Prostate gland (tissue), 2 donors: ENCODE measurements around the gene MUC6.

ENCODE experiments used
- CTCF ChIP-seq, 4 experiments: fragments of 200-600 bp in 2 of 4; fragments of 450-650 bp in 2 of 4; sonication (generic) in 2 of 4; IDR thresholded peaks; 1 replicate in 3 of 4; 2 replicates in 1 of 4; pipeline ENCODE4 v1.5.1; 2016 to 2019; ENCODE audit warnings: antibody characterized with exemption in 4 of 4, mild to moderate bottlenecking in 2 of 4, moderate library complexity in 2 of 4
- POLR2A ChIP-seq: fragments of 450-650 bp; IDR thresholded peaks from one replicate; pipeline ENCODE4 v1.6.1; 2016; ENCODE audit warnings: antibody characterized with exemption, mild to moderate bottlenecking
- POLR2AphosphoS5 ChIP-seq: sonication (generic); formaldehyde crosslinking; IDR thresholded peaks from one replicate; pipeline ENCODE4 v1.6.1; 2017; ENCODE audit warnings: antibody characterized with exemption

- TF ChIP-seq CTCF (IDR thresholded peaks at IDR 0.05) (no peak), POLR2A (no peak), POLR2AphosphoS5 (no peak)
These were observed 23.9 kb upstream of the MUC6 start for GRCh38 chr11:1060410-1060809.
